Astrocyte of the hippocampus (primary cell): ENCODE results near the gene EBF3.

Experiments
- DNase-seq: peaks from one replicate; pipeline ENCODE4 v3.0.0; 2011; ENCODE audit warnings: low read depth, low spot score

The EBF3 gene

GRCh38 chr10:129891806-129892205 lies 72.3 kb downstream of the EBF3 start:
- DNase-seq, result no peak

- no peak for DNase-seq
Observed at GRCh38 chr10:129890170-129890569, 73.9 kb downstream of the EBF3 start.

GRCh38 chr10:129888784-129889616 lies 75.1 kb downstream of the EBF3 start:
- peak; percentile 20 for DNase-seq

GRCh38 chr10:129887986-129888783 lies 75.9 kb downstream of the EBF3 start:
- DNase-seq, result no peak

GRCh38 chr10:129887381-129887905 lies 76.6 kb downstream of the EBF3 start:
- no peak for DNase-seq

- no peak for DNase-seq
Observed at GRCh38 chr10:129886263-129886662, 77.8 kb downstream of the EBF3 start.

- no peak for DNase-seq
Observed at GRCh38 chr10:129885526-129885925, 78.5 kb downstream of the EBF3 start.

- no peak for DNase-seq
Observed at GRCh38 chr10:129884398-129885078, 79.5 kb downstream of the EBF3 start.

GRCh38 chr10:129883626-129884397 lies 80.3 kb downstream of the EBF3 start:
- DNase-seq, result no peak

- DNase-seq, result no peak
Observed at GRCh38 chr10:129883029-129883428, 81.0 kb downstream of the EBF3 start.

GRCh38 chr10:129882291-129883010 lies 81.6 kb downstream of the EBF3 start:
- DNase-seq, result no peak

- no peak for DNase-seq
Observed at GRCh38 chr10:129881641-129882040, 82.4 kb downstream of the EBF3 start.

- DNase-seq, result no peak
Observed at GRCh38 chr10:129880191-129880870, 83.7 kb downstream of the EBF3 start.

GRCh38 chr10:129879655-129880054 lies 84.4 kb downstream of the EBF3 start:
- DNase-seq, result no peak

GRCh38 chr10:129878835-129879234 lies 85.2 kb downstream of the EBF3 start:
- DNase-seq, result no peak

- no peak for DNase-seq
Observed at GRCh38 chr10:129877773-129878371, 86.2 kb downstream of the EBF3 start.

GRCh38 chr10:129876838-129877237 lies 87.2 kb downstream of the EBF3 start:
- DNase-seq, result no peak

- no peak for DNase-seq
Observed at GRCh38 chr10:129875993-129876726, 87.9 kb downstream of the EBF3 start.

GRCh38 chr10:129873351-129873750 lies 90.7 kb downstream of the EBF3 start:
- no peak for DNase-seq
